ENCODE measurements around the gene KCNT2. TPM values are rescaled to one million over a fixed set of nuclear protein-coding genes. Genes with fewer than 3 reads are reported as not detected.

Gene KCNT2
- total RNA-seq, 4 donors from 2014 or later: 0.35 to 0.88 (median 0.51) TPM; not detected in 1

- TF ChIP-seq CTCF (IDR thresholded peaks at IDR 0.05 in 4 of 5, conservative IDR thresholded peaks at IDR 0.05 in 1 of 5): no peak
- no peak for TF ChIP-seq POLR2A (IDR thresholded peaks at IDR 0.05)
Measured at GRCh38 chr1:196623079-196623478, 14.8 kb upstream of the KCNT2 start.

DNA sequence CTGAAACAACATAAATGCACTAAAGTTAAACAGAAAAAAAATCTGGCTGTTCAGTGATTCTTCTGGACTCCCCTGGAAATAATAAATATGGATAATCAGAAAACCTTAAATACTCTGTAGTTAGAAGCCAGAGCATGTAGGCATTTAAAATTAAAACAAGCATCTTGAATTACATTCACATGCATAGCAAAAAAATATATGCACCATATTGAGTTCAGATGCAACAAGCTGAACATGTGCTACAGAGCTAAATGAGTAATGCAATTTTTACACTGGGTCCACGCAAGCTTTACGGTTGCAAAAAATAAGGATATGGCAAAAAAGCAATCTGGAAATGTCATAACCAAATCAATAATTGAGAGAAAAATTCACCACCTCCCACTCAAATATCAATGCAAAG lies 11.5 kb upstream of the KCNT2 start:
- no peak for ATAC-seq
- H3K27ac ChIP-seq: no peak overlapping the region
- no peak overlapping the region for H3K4me3 ChIP-seq
- DNase-seq: no peak
- in situ Hi-C loops (cut with MboI; ENCODE audit: low sequenced_read_pairs in 4 of 4) (no loop called here), intact Hi-C loops (cut with DNase I; ENCODE audit: low total_unique reads) (no loop called here)
- TF ChIP-seq POLR2A (IDR thresholded peaks at IDR 0.05): no peak
- TF ChIP-seq CTCF (IDR thresholded peaks at IDR 0.05 in 4 of 5, conservative IDR thresholded peaks at IDR 0.05 in 1 of 5): no peak
- H3K9me3 ChIP-seq: no peaks in the 10 kb centered on the region
- H3K27me3 ChIP-seq: no peaks in the 10 kb centered on the region
- no peaks in the 10 kb centered on the region for H3K36me3 ChIP-seq
- no peaks in the 10 kb centered on the region for H3K4me1 ChIP-seq

More at GRCh38 chr1:196623079-196623478, 14.8 kb upstream of the KCNT2 start:
- H3K9me3 ChIP-seq: no peaks in the 10 kb centered on the region
- ATAC-seq: no peak
- H3K36me3 ChIP-seq: no peaks in the 10 kb centered on the region
- H3K4me3 ChIP-seq: no peak overlapping the region
- no peak for DNase-seq
- no peaks in the 10 kb centered on the region for H3K27me3 ChIP-seq
- no peak overlapping the region for H3K27ac ChIP-seq
- no peaks in the 10 kb centered on the region for H3K4me1 ChIP-seq
- in situ Hi-C loops (cut with MboI; ENCODE audit: low sequenced_read_pairs in 4 of 4) (no loop called here), intact Hi-C loops (cut with DNase I; ENCODE audit: low total_unique reads) (no loop called here)

GRCh38 chr1:196611873-196612272 lies 3.6 kb upstream of the KCNT2 start:
- TF ChIP-seq CTCF (IDR thresholded peaks at IDR 0.05 in 4 of 5, conservative IDR thresholded peaks at IDR 0.05 in 1 of 5): no peak
- in situ Hi-C loops (cut with MboI; ENCODE audit: low sequenced_read_pairs in 4 of 4) (no loop called here), intact Hi-C loops (cut with DNase I; ENCODE audit: low total_unique reads) (no loop called here)
- H3K27me3 ChIP-seq: peaks cover 0 to 9% (median 8%) of the 10 kb centered on the region in 3 donors
- ATAC-seq (no peak), DNase-seq (no peak)
- H3K4me1 ChIP-seq: peaks cover 0 to 4% of the 10 kb centered on the region in 2 donors
- no peak overlapping the region for H3K4me3 ChIP-seq
- H3K27ac ChIP-seq: no peak overlapping the region
- H3K36me3 ChIP-seq: no peaks in the 10 kb centered on the region
- no peaks in the 10 kb centered on the region for H3K9me3 ChIP-seq

DNA sequence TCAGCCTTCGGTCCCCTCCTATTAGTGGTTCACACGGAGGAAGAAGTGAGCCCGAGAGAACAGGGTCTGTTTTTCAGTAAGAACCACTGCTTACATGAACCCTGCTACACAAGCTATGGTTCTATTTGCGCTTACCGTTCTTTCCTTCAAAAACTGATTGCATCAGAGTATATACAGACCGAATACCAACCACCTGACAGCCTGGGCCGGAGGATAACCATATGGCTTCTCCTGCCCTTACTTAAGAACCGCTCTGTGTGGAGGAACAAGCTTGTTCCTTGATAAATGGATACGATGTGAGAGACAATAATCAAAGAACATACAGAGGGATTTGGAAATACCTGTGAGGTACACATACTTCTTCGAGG lies 1.1 kb upstream of the KCNT2 start:
- Histone ChIP-seq H3K27me3 (peaks cover 0 to 9% (median 9%) of the 10 kb centered on the region in 3 donors), H3K4me3 (peak overlapping the region in 3 of 4 donors; percentile 24 to 58 (median 56)), H3K9me3 (no peaks in the 10 kb centered on the region), H3K36me3 (no peaks in the 10 kb centered on the region), H3K27ac (peak overlapping the region in 2 of 4 donors; percentile 24 to 45), H3K4me1 (peaks cover 0 to 4% of the 10 kb centered on the region in 2 donors)
- in situ Hi-C loops (cut with MboI; ENCODE audit: low sequenced_read_pairs in 4 of 4) (no loop called here), intact Hi-C loops (cut with DNase I; ENCODE audit: low total_unique reads) (no loop called here)
- DNase-seq (no peak), ATAC-seq (no peak)
- TF ChIP-seq CTCF (IDR thresholded peaks at IDR 0.05 in 4 of 5, conservative IDR thresholded peaks at IDR 0.05 in 1 of 5) (no peak), POLR2A (IDR thresholded peaks at IDR 0.05) (no peak)

- H3K27ac ChIP-seq: peak overlapping the region in 3 of 4 donors; percentile 24 to 45 (median 29)
- ATAC-seq: no peak
- no peaks in the 10 kb centered on the region for H3K36me3 ChIP-seq
- peaks cover 0 to 9% (median 9%) of the 10 kb centered on the region in 3 donors for H3K27me3 ChIP-seq
- H3K9me3 ChIP-seq: no peaks in the 10 kb centered on the region
- in situ Hi-C loops (cut with MboI; ENCODE audit: low sequenced_read_pairs in 4 of 4): no loop called here
- peak overlapping the region; percentile 24 to 58 (median 52) for H3K4me3 ChIP-seq
- no peak for TF ChIP-seq CTCF (IDR thresholded peaks at IDR 0.05 in 4 of 5, conservative IDR thresholded peaks at IDR 0.05 in 1 of 5)
- TF ChIP-seq POLR2A (IDR thresholded peaks at IDR 0.05): no peak
- H3K4me1 ChIP-seq: peaks cover 0 to 4% of the 10 kb centered on the region in 2 donors
- DNase-seq: no peak
- intact Hi-C loops (cut with DNase I; ENCODE audit: low total_unique reads): no loop called here
Measured at GRCh38 chr1:196607981-196608380, 259 bp downstream of the KCNT2 start.

Measured in gastrocnemius medialis (tissue), 4 donors.